Caco-2 (cell line): ENCODE measurements around the gene SFN. TPM values are rescaled to one million over a fixed set of nuclear protein-coding genes. Genes with fewer than 3 reads are reported as not detected.

Experiments used
- BruUV-seq: library from RNA; stranded (reverse); fragments of 400-500 nt; replicated peaks from 2 replicates; lab custom pipeline; 2021; lab: Mats Ljungman, UMichigan
- CTCF ChIA-PET: fragments of 300-600 bp; sonication (Branson Sonifier 250); formaldehyde crosslinking; loops from one replicate; lab custom pipeline; 2022; ENCODE audit warnings: antibody characterized with exemption; lab: Charles Lee
- POLR2A ChIA-PET: fragments of 300-600 bp; sonication (Branson Sonifier 250); formaldehyde crosslinking; loops from one replicate; lab custom pipeline; 2022; ENCODE audit warnings: antibody characterized with exemption; lab: Charles Lee
- DNase-seq, 2 experiments: peaks; one replicate each; pipeline versions ENCODE4 v3.0.0 to v3.0.0-alpha.2; 2020 to 2022
- H3K27me3 ChIP-seq: replicated peaks from 2 replicates; pipeline ENCODE4 v1.6.0; 2011; ENCODE audit warnings: low read length; ENCODE audit not compliant: control insufficient read depth, insufficient read depth
- H3K36me3 ChIP-seq: 2 replicates; pipeline ENCODE4 v1.5.1; 2011; ENCODE audit warnings: low read length; ENCODE audit not compliant: control insufficient read depth, insufficient read depth
- H3K4me1 ChIP-seq: fragments of 250-450 bp; sonication (Bioruptor Pico); 2 replicates; pipeline ENCODE4 v1.5.1; 2020; ENCODE audit warnings: mild to moderate bottlenecking
- H3K4me3 ChIP-seq: 2 replicates; pipeline ENCODE4 v1.5.1; 2011; ENCODE audit warnings: low read depth, mild to moderate bottlenecking, control low read depth, low read length
- H3K9me3 ChIP-seq: fragments of 250-450 bp; sonication (Bioruptor Pico); 2 replicates; pipeline ENCODE4 v1.5.1; 2020; ENCODE audit warnings: mild to moderate bottlenecking, moderate library complexity
- H3K27ac Mint-ChIP-seq: one replicate; pipeline ENCODE4 v1.8.0; 2022; ENCODE audit warnings: mixed read lengths; ENCODE audit not compliant: unreplicated experiment
- H3K27me3 Mint-ChIP-seq: one replicate; pipeline ENCODE4 v1.8.0; 2022; ENCODE audit warnings: mixed read lengths; ENCODE audit not compliant: insufficient read depth, unreplicated experiment
- H3K36me3 Mint-ChIP-seq: one replicate; pipeline ENCODE4 v1.8.0; 2022; ENCODE audit warnings: mild to moderate bottlenecking, mixed read lengths; ENCODE audit not compliant: insufficient read depth, unreplicated experiment
- H3K4me1 Mint-ChIP-seq: one replicate; pipeline ENCODE4 v1.8.0; 2022; ENCODE audit warnings: low read depth, mixed read lengths; ENCODE audit not compliant: unreplicated experiment
- H3K4me3 Mint-ChIP-seq: one replicate; pipeline ENCODE4 v1.8.0; 2022; ENCODE audit warnings: mild to moderate bottlenecking, moderate library complexity, mixed read lengths; ENCODE audit not compliant: unreplicated experiment
- H3K9me3 Mint-ChIP-seq: one replicate; pipeline ENCODE4 v1.8.0; 2022; ENCODE audit warnings: mixed read lengths; ENCODE audit not compliant: unreplicated experiment
- CTCF ChIP-seq, 2 experiments: fragments of 200-600 bp in 1 of 2; IDR thresholded peaks; 1 replicate in 1 of 2; 2 replicates in 1 of 2; pipeline versions ENCODE4 v1.5.1 to v1.8.0; 2011 to 2022; ENCODE audit warnings: antibody characterized with exemption in 1 of 2, control low read depth in 1 of 2, inconsistent platforms in 1 of 2, low read depth in 1 of 2, low read length in 1 of 2, mild to moderate bottlenecking in 1 of 2, moderate library complexity in 1 of 2; ENCODE audit not compliant: insufficient read depth in 1 of 2, severe bottlenecking in 1 of 2, unreplicated experiment in 1 of 2
- intact Hi-C: fragments of 100-400 bp; cut with micrococcal nuclease; formaldehyde crosslinking; loops from one replicate; pipeline ENCODE4 v1.10.0; 2022; ENCODE audit not compliant: unreplicated experiment
- total RNA-seq: library from RNA; stranded (reverse); gene quantifications from 2 replicates; pipeline ENCODE4 v1.2.3, GENCODE V29; 2022

Gene SFN
- total RNA-seq, 1 experiment from 2014 or later: 21.4 TPM

- H3K4me3 ChIP-seq: no peak overlapping the region
- POLR2A ChIA-PET: interaction anchor here (0.6 kb wide), 1 partner anchor 439 kb away, joined by 8 read pairs; no protein-coding TSS in a partner anchor
- peaks cover 15% of the 10 kb centered on the region for H3K4me1 ChIP-seq
- CTCF ChIA-PET: interaction anchor here (0.6 kb wide), 1 partner anchor 222 kb away, joined by 3 read pairs; no protein-coding TSS in a partner anchor
- no peaks in the 10 kb centered on the region for H3K36me3 ChIP-seq
- no peak for TF ChIP-seq CTCF (IDR thresholded peaks at IDR 0.05; ENCODE audit: insufficient read depth in 1 of 2, low read depth in 1 of 2, low read length in 1 of 2, severe bottlenecking in 1 of 2, unreplicated experiment in 1 of 2)
- DNase-seq: no peak
- Mint-ChIP-seq H3K27ac (no peak overlapping the region), H3K4me1 (peaks cover 13% of the 10 kb centered on the region), H3K4me3 (no peak overlapping the region), H3K9me3 (no peaks in the 10 kb centered on the region), H3K27me3 (no peaks in the 10 kb centered on the region), H3K36me3 (peaks cover 4% of the 10 kb centered on the region)
- no peaks in the 10 kb centered on the region for H3K9me3 ChIP-seq
- no peaks in the 10 kb centered on the region for H3K27me3 ChIP-seq
- intact Hi-C loops: no loop called here
- no TSS peak for BruUV-seq
Observed at GRCh38 chr1:26820784-26821269, 42.1 kb upstream of the SFN start.

GRCh38 chr1:26822737-26823395 lies 40.1 kb upstream of the SFN start:
- Mint-ChIP-seq H3K9me3 (no peaks in the 10 kb centered on the region), H3K4me3 (no peak overlapping the region), H3K36me3 (peaks cover 5% of the 10 kb centered on the region), H3K27ac (no peak overlapping the region), H3K4me1 (peaks cover 19% of the 10 kb centered on the region), H3K27me3 (no peaks in the 10 kb centered on the region)
- no peak for DNase-seq
- Histone ChIP-seq H3K4me1 (peaks cover 18% of the 10 kb centered on the region), H3K36me3 (no peaks in the 10 kb centered on the region), H3K9me3 (no peaks in the 10 kb centered on the region), H3K4me3 (no peak overlapping the region), H3K27me3 (no peaks in the 10 kb centered on the region)
- intact Hi-C loops: no loop called here
- no peak for TF ChIP-seq CTCF (IDR thresholded peaks at IDR 0.05; ENCODE audit: insufficient read depth in 1 of 2, low read depth in 1 of 2, low read length in 1 of 2, severe bottlenecking in 1 of 2, unreplicated experiment in 1 of 2)
- CTCF ChIA-PET: no interaction called here
- POLR2A ChIA-PET: no interaction called here
- BruUV-seq: no TSS peak

- BruUV-seq: no TSS peak
- H3K4me3 Mint-ChIP-seq: no peak overlapping the region
- H3K9me3 ChIP-seq: no peaks in the 10 kb centered on the region
- peak in 1 of 2 experiments; percentile 33 for DNase-seq
- CTCF ChIA-PET: interaction anchor here (0.7 to 1.5 kb wide), 3 partner anchors 12 to 203 kb away, joined by 3 to 8 read pairs (median 4); no protein-coding TSS in a partner anchor
- no peak for TF ChIP-seq CTCF (IDR thresholded peaks at IDR 0.05; ENCODE audit: insufficient read depth in 1 of 2, low read depth in 1 of 2, low read length in 1 of 2, severe bottlenecking in 1 of 2, unreplicated experiment in 1 of 2)
- H3K9me3 Mint-ChIP-seq: no peaks in the 10 kb centered on the region
- intact Hi-C loops: no loop called here
- H3K4me3 ChIP-seq: no peak overlapping the region
- H3K4me1 Mint-ChIP-seq: peaks cover 23% of the 10 kb centered on the region
- H3K36me3 Mint-ChIP-seq: peaks cover 5% of the 10 kb centered on the region
- POLR2A ChIA-PET: no interaction called here
- H3K4me1 ChIP-seq: peaks cover 18% of the 10 kb centered on the region
- H3K27me3 ChIP-seq: no peaks in the 10 kb centered on the region
- H3K36me3 ChIP-seq: no peaks in the 10 kb centered on the region
- H3K27ac Mint-ChIP-seq: peak overlapping the region; percentile 7
- no peaks in the 10 kb centered on the region for H3K27me3 Mint-ChIP-seq
Observed at GRCh38 chr1:26824731-26825130, 38.2 kb upstream of the SFN start.
